Breast epithelium (tissue), 4 donors: ENCODE measurements around the gene SSR3. TPM values are rescaled to one million over a fixed set of nuclear protein-coding genes. Genes with fewer than 3 reads are reported as not detected.

Experiments
- DNase-seq, 2 donors: peaks; one replicate each; pipeline ENCODE4 v3.0.0-alpha.2; 2019; ENCODE audit warnings: low spot score in 2 of 2
- H3K27ac ChIP-seq, 2 donors: fragments of 200-600 bp; sonication (generic) in 1 of 2; one replicate each; pipeline ENCODE4 v1.5.1; 2016 to 2019; ENCODE audit warnings: mild to moderate bottlenecking in 1 of 2
- H3K27me3 ChIP-seq, 2 donors: fragments of 200-600 bp; sonication (generic) in 1 of 2; one replicate each; pipeline versions ENCODE4 v1.5.1 to v1.6.0; 2017 to 2019; ENCODE audit warnings: control low read depth in 1 of 2, mild to moderate bottlenecking in 1 of 2
- H3K36me3 ChIP-seq: fragments of 200-600 bp; one replicate; pipeline ENCODE4 v1.5.1; 2019
- H3K4me1 ChIP-seq, 2 donors: fragments of 200-600 bp; sonication (generic); one replicate each; pipeline ENCODE4 v1.5.1; 2016 to 2019; ENCODE audit warnings: control low read depth in 1 of 2
- H3K4me3 ChIP-seq, 3 donors: fragments of 200-600 bp; sonication (generic); 1 replicate in 2 of 3; 2 replicates in 1 of 3; pipeline ENCODE4 v1.5.1; 2016 to 2019; ENCODE audit warnings: mild to moderate bottlenecking in 3 of 3, moderate library complexity in 2 of 3
- H3K9me3 ChIP-seq, 2 donors: fragments of 200-600 bp; sonication (generic) in 1 of 2; one replicate each; pipeline ENCODE4 v1.5.1; 2016 to 2019; ENCODE audit warnings: control low read depth in 1 of 2
- POLR2A ChIP-seq: fragments of 450-650 bp; IDR thresholded peaks from one replicate; pipeline ENCODE4 v1.6.1; 2016; ENCODE audit warnings: antibody characterized with exemption, mild to moderate bottlenecking, moderate library complexity
- POLR2AphosphoS5 ChIP-seq, 3 donors: sonication (generic); formaldehyde crosslinking; IDR thresholded peaks; one replicate each; pipeline ENCODE4 v1.6.1; 2017; ENCODE audit warnings: antibody characterized with exemption in 3 of 3
- intact Hi-C: fragments of 100-400 bp; cut with DNase I; formaldehyde crosslinking; loops from one replicate; pipeline ENCODE4 v1.15.1; 2023; ENCODE audit warnings: low total_unique reads
- total RNA-seq, 3 donors: library from RNA; depleted of rRNA; stranded (reverse); fragments of >200 nt; gene quantifications; one replicate each; pipeline ENCODE4 v1.1.0, GENCODE V29; 2016
- TF ChIP-seq, protein P1 (sequence below), 3 donors: fragments of 450-650 bp; IDR thresholded peaks; one replicate each; pipeline ENCODE4 v1.5.1; 2016 to 2017; ENCODE audit warnings: antibody characterized with exemption in 3 of 3, mild to moderate bottlenecking in 3 of 3, moderate library complexity in 3 of 3

SSR3 gene
- total RNA-seq, 3 donors from 2014 or later = 109 to 156 (median 110) TPM

DNA sequence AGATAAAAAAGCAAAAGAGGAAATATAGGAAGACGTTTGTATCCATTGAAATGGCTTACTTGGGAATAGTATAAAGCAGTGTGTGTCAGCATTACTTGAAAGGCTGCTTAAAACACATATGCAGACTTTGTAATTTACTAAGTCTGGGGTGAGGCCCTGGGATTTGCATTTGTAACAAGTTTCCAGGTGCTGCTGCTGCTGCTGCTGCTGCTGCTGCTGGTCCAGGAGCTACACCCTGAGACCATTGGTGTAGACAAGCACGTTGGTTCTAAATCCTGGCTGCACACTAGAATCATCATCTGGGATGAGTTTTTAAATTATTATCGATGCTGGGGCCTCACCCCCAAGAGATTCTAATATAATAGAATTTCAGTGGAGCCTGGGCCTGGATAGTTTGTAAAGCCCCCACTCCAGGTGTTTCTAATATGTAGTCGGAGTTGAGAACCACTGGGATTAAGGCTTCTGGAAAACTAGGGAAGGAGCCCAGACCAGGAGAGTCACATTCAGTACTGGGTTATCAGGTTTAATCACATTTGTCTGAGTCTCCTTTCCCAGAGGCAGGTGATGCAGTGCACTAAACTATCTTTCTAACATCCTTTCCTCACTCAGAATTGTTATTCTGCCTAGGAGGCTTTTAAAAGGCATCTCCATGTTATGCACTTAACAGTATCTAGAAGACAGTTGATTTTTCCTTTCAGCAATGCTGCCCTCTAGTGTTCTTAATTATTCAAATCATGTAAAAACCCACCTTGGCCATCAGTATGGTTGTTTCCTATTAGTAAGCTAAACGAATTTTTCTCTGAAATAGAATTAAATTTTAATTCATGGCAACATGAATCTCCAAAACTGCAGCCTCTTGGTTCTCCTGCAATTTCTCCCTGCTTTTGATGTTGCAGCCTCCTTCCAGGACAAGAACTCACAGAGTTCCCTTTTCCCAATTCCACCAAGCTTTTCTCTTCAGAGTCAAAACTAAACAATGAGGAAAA, 45.4 kb downstream of the SSR3 start:
- no peaks in the 10 kb centered on the region for H3K36me3 ChIP-seq
- no peaks in the 10 kb centered on the region for H3K4me1 ChIP-seq
- H3K4me3 ChIP-seq = no peak overlapping the region
- TF ChIP-seq, protein P1, sequence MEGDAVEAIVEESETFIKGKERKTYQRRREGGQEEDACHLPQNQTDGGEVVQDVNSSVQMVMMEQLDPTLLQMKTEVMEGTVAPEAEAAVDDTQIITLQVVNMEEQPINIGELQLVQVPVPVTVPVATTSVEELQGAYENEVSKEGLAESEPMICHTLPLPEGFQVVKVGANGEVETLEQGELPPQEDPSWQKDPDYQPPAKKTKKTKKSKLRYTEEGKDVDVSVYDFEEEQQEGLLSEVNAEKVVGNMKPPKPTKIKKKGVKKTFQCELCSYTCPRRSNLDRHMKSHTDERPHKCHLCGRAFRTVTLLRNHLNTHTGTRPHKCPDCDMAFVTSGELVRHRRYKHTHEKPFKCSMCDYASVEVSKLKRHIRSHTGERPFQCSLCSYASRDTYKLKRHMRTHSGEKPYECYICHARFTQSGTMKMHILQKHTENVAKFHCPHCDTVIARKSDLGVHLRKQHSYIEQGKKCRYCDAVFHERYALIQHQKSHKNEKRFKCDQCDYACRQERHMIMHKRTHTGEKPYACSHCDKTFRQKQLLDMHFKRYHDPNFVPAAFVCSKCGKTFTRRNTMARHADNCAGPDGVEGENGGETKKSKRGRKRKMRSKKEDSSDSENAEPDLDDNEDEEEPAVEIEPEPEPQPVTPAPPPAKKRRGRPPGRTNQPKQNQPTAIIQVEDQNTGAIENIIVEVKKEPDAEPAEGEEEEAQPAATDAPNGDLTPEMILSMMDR (IDR thresholded peaks at IDR 0.05) = peak in 2 of 3 donors; percentile 45 to 68
- no peak for TF ChIP-seq POLR2AphosphoS5 (IDR thresholded peaks at IDR 0.05)
- intact Hi-C loops = no loop called here
- H3K9me3 ChIP-seq = no peaks in the 10 kb centered on the region
- H3K27ac ChIP-seq = no peak overlapping the region
- no peaks in the 10 kb centered on the region for H3K27me3 ChIP-seq
- no peak for DNase-seq

DNA sequence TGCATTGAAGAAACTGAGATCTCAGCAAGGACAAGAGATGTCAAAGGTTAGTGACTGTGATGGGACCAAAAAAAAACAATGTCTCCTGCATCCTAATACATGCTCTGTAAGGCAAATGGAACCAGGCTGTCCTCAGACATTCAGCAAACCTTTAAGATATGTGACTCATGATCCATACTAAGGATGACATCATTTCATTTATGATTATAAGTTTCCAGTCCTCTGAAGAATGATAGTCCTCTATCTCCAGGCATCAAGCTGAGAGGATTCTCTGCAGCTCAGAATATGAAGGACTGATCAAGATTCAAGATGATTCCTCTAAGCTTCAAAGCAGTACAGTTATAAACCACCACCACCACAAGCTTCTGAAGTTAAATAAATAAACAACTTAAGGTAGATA, 47.6 kb downstream of the SSR3 start:
- Histone ChIP-seq H3K4me3 (no peak overlapping the region), H3K9me3 (no peaks in the 10 kb centered on the region), H3K27ac (no peak overlapping the region), H3K27me3 (no peaks in the 10 kb centered on the region), H3K4me1 (no peaks in the 10 kb centered on the region), H3K36me3 (no peaks in the 10 kb centered on the region)
- no peak for DNase-seq
- TF ChIP-seq POLR2AphosphoS5 (IDR thresholded peaks at IDR 0.05) = no peak
- TF ChIP-seq POLR2A = no peak
- TF ChIP-seq, protein P1 (IDR thresholded peaks at IDR 0.05) = no peak
- intact Hi-C loops = no loop called here

DNA sequence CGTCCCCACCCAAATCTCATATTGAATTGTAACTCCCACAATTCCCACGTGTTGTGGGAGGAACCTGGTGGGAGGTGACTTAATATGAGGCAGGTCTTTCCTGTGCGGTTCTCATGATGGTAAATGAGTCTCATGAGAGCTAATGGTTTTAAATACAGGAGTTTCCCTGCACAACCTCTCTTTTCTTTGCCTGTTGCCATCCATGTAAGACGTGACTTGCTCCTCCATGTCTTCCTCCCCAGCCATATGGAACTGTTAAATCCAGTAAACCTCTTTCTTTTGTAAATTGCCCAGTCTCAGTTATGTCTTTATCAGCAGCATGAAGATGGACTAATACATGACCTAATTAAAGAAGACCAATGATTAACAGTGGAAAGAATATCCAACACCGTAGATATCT, 56.6 kb downstream of the SSR3 start:
- no peaks in the 10 kb centered on the region for H3K27me3 ChIP-seq
- no peaks in the 10 kb centered on the region for H3K4me1 ChIP-seq
- H3K27ac ChIP-seq = no peak overlapping the region
- peaks cover 0 to 5% of the 10 kb centered on the region in 2 donors for H3K9me3 ChIP-seq
- TF ChIP-seq, protein P1 (IDR thresholded peaks at IDR 0.05) = no peak
- TF ChIP-seq POLR2A (no peak), POLR2AphosphoS5 (IDR thresholded peaks at IDR 0.05) (no peak)
- no peak overlapping the region for H3K4me3 ChIP-seq
- intact Hi-C loops = no loop called here
- DNase-seq = no peak
- no peaks in the 10 kb centered on the region for H3K36me3 ChIP-seq

DNA sequence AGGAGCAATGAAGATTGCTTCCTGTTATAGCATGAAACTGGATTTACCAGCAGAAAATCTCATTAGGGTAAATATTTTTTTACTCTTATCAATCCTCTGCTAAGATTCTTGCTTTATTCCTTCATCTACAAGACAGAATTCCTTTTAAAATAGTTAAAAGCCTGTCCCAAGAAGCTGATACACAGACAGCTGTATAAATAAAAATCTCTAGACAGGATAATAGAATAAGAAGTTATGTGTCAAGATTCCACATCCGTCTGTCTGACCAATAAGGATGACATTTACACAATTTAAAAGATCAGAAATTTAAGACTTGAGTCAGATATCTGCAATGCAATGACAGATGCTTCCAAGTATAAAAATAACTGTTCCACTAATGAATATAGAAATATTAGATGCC, 57.6 kb downstream of the SSR3 start:
- DNase-seq = no peak
- H3K36me3 ChIP-seq = no peaks in the 10 kb centered on the region
- TF ChIP-seq POLR2A (no peak), POLR2AphosphoS5 (IDR thresholded peaks at IDR 0.05) (no peak)
- TF ChIP-seq, protein P1 (IDR thresholded peaks at IDR 0.05) = no peak
- H3K9me3 ChIP-seq = peaks cover 0 to 5% of the 10 kb centered on the region in 2 donors
- no peaks in the 10 kb centered on the region for H3K27me3 ChIP-seq
- no peak overlapping the region for H3K27ac ChIP-seq
- H3K4me1 ChIP-seq = no peaks in the 10 kb centered on the region
- intact Hi-C loops = no loop called here
- H3K4me3 ChIP-seq = no peak overlapping the region

DNA sequence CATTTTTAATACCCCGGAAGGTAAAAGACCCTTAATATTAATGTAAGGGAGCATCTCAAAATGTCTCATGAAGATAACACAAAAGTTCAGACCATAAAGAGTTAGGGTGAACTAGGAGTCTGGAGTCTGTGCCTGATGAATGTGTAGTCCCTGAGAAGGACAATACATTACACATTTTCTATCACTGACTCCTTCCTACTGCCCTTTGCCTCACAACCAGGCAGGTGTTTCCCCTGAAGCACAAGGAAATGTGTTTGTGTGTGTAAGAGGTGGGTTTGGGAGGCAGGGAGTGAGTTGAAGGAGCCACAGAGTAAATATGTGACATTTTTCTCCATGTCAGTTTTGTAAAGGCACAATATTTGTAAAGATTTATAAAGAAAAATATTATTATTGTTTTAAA, 59.1 kb downstream of the SSR3 start:
- Histone ChIP-seq H3K4me3 (no peak overlapping the region), H3K4me1 (no peaks in the 10 kb centered on the region), H3K9me3 (peaks cover 0 to 5% of the 10 kb centered on the region in 2 donors), H3K36me3 (no peaks in the 10 kb centered on the region), H3K27me3 (no peaks in the 10 kb centered on the region), H3K27ac (no peak overlapping the region)
- intact Hi-C loops = no loop called here
- no peak for DNase-seq
- TF ChIP-seq, protein P1 (IDR thresholded peaks at IDR 0.05) = no peak
- no peak for TF ChIP-seq POLR2AphosphoS5 (IDR thresholded peaks at IDR 0.05)
